Activated gamma-delta T cell treated with anti-CD3 and anti-CD28 coated beads, Interleukin-2, amount 50 U/mL, for 16 hours (primary cell): ENCODE results near the gene RAB40AL.
"Not testable (repeated sequence)": the region's sequence is repeated elsewhere in the genome, so short reads cannot be mapped to it uniquely, and the experiment has no call there.

ENCODE experiments used
- DNase-seq: peaks from one replicate; pipeline ENCODE4 v3.0.0-alpha.2; 2020; ENCODE audit warnings: low read depth

RAB40AL gene

GRCh38 chrX:102936972-102937371, at the start of gene RAB40AL:
Gene RAB40AL (plus strand): TSS chrX:102937272. CDS start chrX:102937319, 47 bp downstream.
- not testable (repeated sequence) for DNase-seq

- no peak for DNase-seq
These were observed 49.4 kb upstream of the RAB40AL start for GRCh38 chrX:102887687-102888086.

GRCh38 chrX:102892103-102892502, 45.0 kb upstream of the RAB40AL start:
- no peak for DNase-seq

- peak; percentile 53 for DNase-seq
These were observed 36.8 kb upstream of the RAB40AL start for GRCh38 chrX:102899940-102900916.

- DNase-seq = no peak
These were observed 34.7 kb upstream of the RAB40AL start for GRCh38 chrX:102902355-102902754.

- no peak for DNase-seq
These were observed 5.9 kb upstream of the RAB40AL start for GRCh38 chrX:102930990-102931756.

GRCh38 chrX:102934624-102935023, 2.4 kb upstream of the RAB40AL start:
- no peak for DNase-seq

- peak; percentile 36 for DNase-seq
These were observed 14.1 kb downstream of the RAB40AL start for GRCh38 chrX:102950908-102951866.

- DNase-seq = no peak
These were observed 20.7 kb downstream of the RAB40AL start for GRCh38 chrX:102957751-102958150.

GRCh38 chrX:102958794-102959193, 21.7 kb downstream of the RAB40AL start:
- no peak for DNase-seq

GRCh38 chrX:102959471-102959870, 22.4 kb downstream of the RAB40AL start:
- DNase-seq = no peak

- DNase-seq = no peak
These were observed 26.9 kb downstream of the RAB40AL start for GRCh38 chrX:102963955-102964354.

GRCh38 chrX:102964940-102965339, 27.9 kb downstream of the RAB40AL start:
- no peak for DNase-seq

GRCh38 chrX:102966701-102967100, 29.6 kb downstream of the RAB40AL start:
- no peak for DNase-seq

- no peak for DNase-seq
These were observed 31.1 kb downstream of the RAB40AL start for GRCh38 chrX:102968216-102968615.

GRCh38 chrX:102971536-102971935, 34.5 kb downstream of the RAB40AL start:
- DNase-seq = not testable (repeated sequence)

GRCh38 chrX:102975016-102975415, 37.9 kb downstream of the RAB40AL start:
- no peak for DNase-seq

GRCh38 chrX:102976286-102976685, 39.2 kb downstream of the RAB40AL start:
- no peak for DNase-seq

GRCh38 chrX:102976793-102977495, 39.9 kb downstream of the RAB40AL start:
- no peak for DNase-seq

- DNase-seq = no peak
These were observed 41.5 kb downstream of the RAB40AL start for GRCh38 chrX:102978594-102978993.

- DNase-seq = no peak
These were observed 42.5 kb downstream of the RAB40AL start for GRCh38 chrX:102979536-102979935.
